GM04503 (cell line): ENCODE data around the gene DMBT1.

Experiments used
- DNase-seq: peaks from one replicate; pipeline ENCODE4 v3.0.0-alpha.2; 2012; ENCODE audit warnings: low read depth

Gene DMBT1

GRCh38 chr10:122647383-122647968, 86.9 kb downstream of the DMBT1 start:
- no peak for DNase-seq

GRCh38 chr10:122648599-122649428, 88.3 kb downstream of the DMBT1 start:
- DNase-seq, result no peak

GRCh38 chr10:122649903-122650302, 89.3 kb downstream of the DMBT1 start:
- DNase-seq, result no peak

DNA sequence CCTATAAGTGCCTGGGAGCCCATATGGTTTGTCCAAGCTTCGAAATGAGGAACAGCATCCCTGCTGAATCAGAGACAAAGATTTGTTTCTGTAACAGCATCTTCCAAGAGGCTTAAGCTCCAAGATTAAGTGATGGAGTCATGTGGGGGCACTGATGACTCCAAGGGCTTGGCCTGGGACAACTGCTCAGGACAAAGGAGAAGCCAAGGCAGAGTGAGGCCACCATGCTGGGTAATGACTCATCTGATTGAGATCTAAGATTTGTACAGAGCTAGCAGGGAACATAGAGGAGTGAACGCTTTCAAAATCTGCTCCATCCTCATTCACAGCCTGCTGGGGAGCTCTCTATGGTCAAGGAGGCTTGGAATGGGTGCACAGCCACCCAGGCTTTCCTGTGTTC, 89.8 kb downstream of the DMBT1 start:
- DNase-seq, result no peak

- no peak for DNase-seq
These were observed 95.2 kb downstream of the DMBT1 start for GRCh38 chr10:122655524-122656307.

- DNase-seq, result no peak
These were observed 95.8 kb downstream of the DMBT1 start for GRCh38 chr10:122656308-122656705.

DNA sequence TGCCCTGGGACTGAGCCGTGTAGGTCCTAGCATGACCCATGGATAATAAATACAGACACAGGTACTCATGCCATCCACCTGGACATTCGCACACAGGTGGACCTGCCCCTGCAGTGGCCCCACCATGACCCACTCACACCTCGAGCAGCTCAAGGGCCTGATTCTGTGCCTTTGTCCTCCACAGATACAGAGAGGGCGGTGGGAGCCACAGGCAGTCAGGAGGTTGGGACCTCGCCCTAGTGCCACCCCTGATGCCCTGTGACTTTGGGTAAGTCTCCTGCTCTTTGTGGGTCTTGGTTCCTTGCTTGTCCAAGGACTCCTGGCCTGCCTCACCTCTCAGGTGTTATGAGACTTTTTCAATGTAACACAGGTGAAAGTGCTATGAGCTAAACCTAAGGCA, 96.2 kb downstream of the DMBT1 start:
- no peak for DNase-seq

DNA sequence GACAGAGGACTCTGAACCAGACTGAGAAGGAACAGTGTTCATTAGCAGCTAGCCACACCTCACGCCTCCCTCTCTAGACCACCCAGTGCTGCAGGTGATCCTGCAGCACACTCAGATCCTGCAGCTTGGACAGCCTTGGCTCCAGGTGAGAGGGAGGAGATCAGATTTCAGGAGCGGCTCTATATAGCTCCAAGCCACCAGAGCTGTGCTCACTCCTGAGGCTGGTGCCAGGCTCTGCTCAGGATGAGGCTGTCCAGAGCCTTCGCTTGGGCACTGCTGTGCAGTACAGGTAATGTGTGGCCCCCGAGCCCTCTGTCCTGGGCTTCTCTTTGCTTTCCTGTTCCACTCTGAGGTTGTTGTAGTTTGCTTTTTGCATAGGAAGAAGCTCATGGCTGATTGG, 96.7 kb downstream of the DMBT1 start:
- DNase-seq, result no peak

GRCh38 chr10:122657729-122658128, 97.2 kb downstream of the DMBT1 start:
- no peak for DNase-seq

DNA sequence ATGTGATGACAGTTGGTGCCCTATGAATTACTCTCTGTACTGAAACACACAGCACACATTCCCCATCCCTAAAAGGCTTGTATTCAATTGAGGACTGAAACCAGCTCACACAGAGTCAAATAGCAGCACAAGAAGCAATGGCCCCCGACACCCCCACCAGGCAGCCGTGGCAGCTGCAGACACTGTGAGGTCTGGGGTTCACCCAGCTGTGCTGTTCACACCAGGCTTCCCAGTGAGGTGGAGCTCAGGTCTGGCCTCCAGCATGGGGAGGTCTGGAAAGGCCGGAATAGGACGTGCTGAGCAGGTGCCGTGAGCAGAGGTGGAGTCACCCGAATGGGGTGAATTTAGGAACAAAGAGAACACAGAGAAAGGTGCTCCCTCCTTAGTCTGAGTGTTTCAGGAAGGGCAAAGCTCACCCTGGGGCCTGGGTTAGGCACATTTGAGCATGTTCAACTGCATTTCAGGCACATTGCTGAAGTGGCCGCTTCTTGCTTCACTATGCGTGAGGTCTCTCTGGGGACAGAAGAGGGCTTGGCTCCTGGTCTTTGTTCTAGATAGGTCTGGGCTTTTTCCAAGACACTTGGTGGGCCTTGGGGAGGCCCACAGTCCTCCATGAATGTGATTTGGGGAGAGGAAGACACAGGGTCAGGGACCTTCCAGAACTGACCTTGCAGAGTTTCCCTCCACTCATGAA, 97.9 kb downstream of the DMBT1 start:
- DNase-seq, result no peak

DNA sequence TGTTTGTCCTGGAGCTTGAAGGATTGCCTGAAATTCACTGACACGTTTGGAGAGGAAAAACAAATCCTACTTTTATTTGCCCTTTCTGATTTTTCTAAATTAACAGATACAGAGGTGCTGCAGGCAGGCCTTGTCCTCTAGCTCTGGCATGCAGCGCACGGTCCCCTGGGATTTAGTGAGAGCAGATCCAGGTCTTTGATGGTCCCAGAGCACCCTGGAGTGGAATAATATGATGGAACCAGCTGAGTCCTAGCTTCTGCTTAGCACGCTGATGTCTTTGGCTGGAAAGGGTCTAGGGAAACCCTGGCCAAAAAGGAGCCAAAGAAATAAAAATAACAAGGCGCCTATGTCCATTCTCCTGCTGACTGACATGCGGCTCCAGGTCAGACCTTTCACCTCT, 98.6 kb downstream of the DMBT1 start:
- no peak for DNase-seq

GRCh38 chr10:122659651-122660050, 99.1 kb downstream of the DMBT1 start:
- DNase-seq, result no peak

- no peak for DNase-seq
These were observed 100.1 kb downstream of the DMBT1 start for GRCh38 chr10:122660696-122661095.

GRCh38 chr10:122662231-122662630, 101.7 kb downstream of the DMBT1 start:
- DNase-seq, result no peak

- DNase-seq, result no peak
These were observed 103.1 kb downstream of the DMBT1 start for GRCh38 chr10:122663516-122664130.

DNA sequence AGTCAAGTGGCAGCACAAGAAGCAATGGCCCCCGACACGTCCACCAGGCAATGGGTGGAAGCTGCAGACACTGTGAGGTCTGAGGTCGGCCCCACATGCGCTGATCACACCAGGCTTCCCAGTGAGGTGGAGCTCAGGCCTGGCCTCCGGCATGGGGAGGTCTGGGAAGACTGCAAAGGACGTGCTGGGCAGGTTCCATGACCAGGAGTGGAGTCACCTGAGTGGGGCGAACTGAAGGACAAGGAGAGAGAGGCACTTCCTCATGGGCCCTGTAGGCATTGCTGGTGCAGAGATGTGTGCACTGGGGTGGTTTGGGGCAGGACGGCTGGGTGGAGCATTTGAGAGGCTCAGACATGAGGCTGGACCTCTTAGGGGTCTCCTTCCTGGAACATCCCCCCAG, 103.9 kb downstream of the DMBT1 start:
- no peak for DNase-seq

DNA sequence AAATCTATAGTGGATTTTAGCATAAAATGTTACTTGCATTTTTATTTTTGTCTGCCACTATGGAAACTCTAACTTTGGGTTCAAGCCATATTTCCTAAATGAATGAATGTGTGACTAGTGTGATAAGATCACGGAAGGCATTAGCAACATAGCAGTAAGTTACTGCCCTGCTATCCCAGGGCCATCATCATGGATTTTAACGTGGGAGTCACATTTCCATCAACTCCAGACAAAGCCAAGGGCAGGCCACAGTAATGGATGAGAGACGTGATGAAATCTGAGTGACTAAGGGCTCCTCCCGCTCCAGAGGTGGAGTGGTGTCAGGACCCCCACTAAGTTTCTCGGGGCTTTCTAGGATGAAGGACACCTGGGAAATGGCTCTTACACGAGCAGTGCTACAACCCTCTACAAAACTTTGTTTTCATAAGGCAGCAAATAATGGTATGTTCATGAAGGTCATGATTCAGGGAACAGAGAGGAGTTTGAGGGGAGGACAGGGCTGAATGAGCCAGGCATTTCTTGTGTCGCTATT, 104.8 kb downstream of the DMBT1 start:
- no peak for DNase-seq

GRCh38 chr10:122665946-122666345, 105.4 kb downstream of the DMBT1 start:
- no peak for DNase-seq

- no peak for DNase-seq
These were observed 108.5 kb downstream of the DMBT1 start for GRCh38 chr10:122669045-122669444.

DNA sequence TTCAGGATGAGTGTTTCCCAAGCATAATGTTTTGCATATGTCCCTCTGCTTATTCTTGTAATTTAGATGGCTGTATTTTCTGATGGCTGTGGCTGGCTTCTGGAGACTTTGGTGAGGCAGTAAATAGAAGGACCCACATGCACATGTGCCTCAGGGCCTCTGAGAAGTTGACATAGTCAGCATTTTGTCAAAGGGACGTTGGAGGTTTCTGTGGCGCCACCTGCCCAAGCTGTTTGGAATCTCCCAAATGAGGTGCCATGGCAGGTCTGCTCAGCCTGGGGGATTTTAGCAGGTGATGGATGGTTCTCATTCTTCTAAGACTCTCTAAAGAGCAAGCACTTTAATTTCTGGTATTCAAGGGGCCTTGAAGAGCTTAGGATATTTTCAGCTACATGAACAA, 109.3 kb downstream of the DMBT1 start:
- DNase-seq, result no peak

DNA sequence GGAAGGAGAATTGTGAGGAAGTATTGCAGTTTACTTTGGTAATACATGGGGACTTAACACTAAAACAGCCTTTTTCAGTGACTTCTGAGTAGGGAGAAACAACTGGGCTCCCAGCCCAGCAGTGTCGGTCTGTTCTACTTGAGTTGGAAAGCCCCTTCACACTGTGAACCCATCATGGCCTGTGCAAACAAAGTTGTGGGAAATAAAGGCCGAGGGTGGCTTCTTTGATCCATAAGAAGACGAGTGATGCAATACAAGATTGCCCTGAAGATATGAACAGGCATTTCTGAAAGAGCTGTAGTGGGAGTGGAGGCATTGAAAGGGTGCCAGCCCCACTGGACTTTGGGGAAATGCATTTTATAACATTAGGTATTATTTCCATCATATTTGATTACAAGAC, 110.8 kb downstream of the DMBT1 start:
- no peak for DNase-seq

DNA sequence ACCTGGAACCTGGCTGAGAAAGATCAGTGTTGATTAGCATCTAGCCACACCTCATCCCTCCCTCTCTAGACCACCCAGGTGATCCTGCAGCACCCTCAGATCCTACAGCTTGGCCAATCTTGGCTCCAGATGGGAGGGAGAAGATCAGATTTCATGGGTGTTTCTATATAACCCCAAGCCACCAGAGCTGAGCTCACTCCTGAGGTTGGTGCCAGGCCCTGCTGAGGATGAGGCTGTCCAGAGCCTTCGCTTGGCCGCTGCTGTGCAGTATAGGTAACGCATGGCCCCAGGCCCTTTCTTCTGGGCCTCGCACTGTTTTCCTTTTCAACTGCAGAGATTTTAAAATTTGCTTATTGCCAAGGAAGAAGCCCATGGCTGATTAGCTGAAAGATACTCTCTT, 112.1 kb downstream of the DMBT1 start:
- no peak for DNase-seq
